HL-60 (cell line): Measurements from ENCODE around the gene FRAS1.

Experiments used
- CTCF ChIP-seq: IDR thresholded peaks from one replicate; pipeline ENCODE4 v1.5.1; 2011; ENCODE audit warnings: low read length, control low read depth, inconsistent platforms; ENCODE audit not compliant: insufficient read depth
- GABPA ChIP-seq: IDR thresholded peaks from 2 replicates; pipeline ENCODE4 v1.6.1; 2012; ENCODE audit warnings: low read depth
- POLR2AphosphoS5 ChIP-seq: IDR thresholded peaks from 2 replicates; pipeline ENCODE4 v1.6.1; 2012; ENCODE audit warnings: low read depth
- REST ChIP-seq: IDR thresholded peaks from 2 replicates; pipeline ENCODE4 v1.6.1; 2012; ENCODE audit warnings: low read depth; ENCODE audit not compliant: insufficient replicate concordance
- SPI1 ChIP-seq: IDR thresholded peaks from 2 replicates; pipeline ENCODE4 v1.6.1; 2012; ENCODE audit warnings: low read depth, mild to moderate bottlenecking, borderline replicate concordance

DNA sequence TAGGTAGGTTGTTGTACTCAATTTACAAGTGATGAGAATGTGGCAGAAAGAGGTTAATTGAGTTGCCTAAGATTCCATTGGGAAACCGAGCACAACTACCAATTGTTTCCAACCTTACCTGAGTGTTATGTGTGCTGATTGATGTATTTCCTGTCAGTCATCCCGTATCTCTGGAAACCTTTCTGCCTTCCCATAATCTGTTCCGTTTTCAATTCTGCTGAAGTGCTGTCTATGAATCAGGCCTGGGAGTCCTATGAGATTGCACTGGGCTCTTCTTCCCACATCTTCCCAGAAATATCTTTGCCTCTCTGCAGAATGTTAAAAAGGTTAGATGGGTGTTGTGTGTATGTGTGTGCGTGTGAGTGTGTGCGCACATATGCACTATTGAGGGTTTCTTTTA lies 264.9 kb downstream of the FRAS1 start:
- TF ChIP-seq POLR2AphosphoS5 (no peak), CTCF (no peak), REST (no peak), GABPA (no peak), SPI1 (no peak)
